IMR-90 (cell line): ENCODE results near the gene SLC2A14. TPM values are rescaled to one million over a fixed set of nuclear protein-coding genes. Genes with fewer than 3 reads are reported as not detected.
"Not testable (repeated sequence)": the region's sequence is repeated elsewhere in the genome, so short reads cannot be mapped to it uniquely, and the experiment has no call there.

ENCODE experiments used
- ATAC-seq: fragments of 200-7000 bp; cut with Tn5 transposase; 2 replicates; pipeline ENCODE4 v1.9.1; 2020; ENCODE audit warnings: low read depth, mild to moderate bottlenecking, moderate library complexity
- BruUV-seq: library from RNA; stranded (reverse); fragments of 400-500 nt; replicated peaks from 2 replicates; lab custom pipeline; 2021; lab: Mats Ljungman, UMichigan
- CTCF ChIA-PET: fragments of 300-600 bp; formaldehyde crosslinking; extraction: SDS; loops from one replicate; lab custom pipeline; 2021; ENCODE audit warnings: antibody characterized with exemption; lab: Yijun Ruan, JAX
- POLR2A ChIA-PET: fragments of 300-600 bp; sonication (Branson Sonifier 250); formaldehyde crosslinking; loops from one replicate; lab custom pipeline; 2022; ENCODE audit warnings: antibody characterized with exemption; ENCODE audit not compliant: unreplicated experiment; lab: Charles Lee
- DNase-seq: peaks from one replicate; pipeline ENCODE4 v3.0.0; 2013
- H2AFZ ChIP-seq: replicated peaks from 2 replicates; pipeline ENCODE3; 2013; ENCODE audit warnings: low read length, mild to moderate bottlenecking; ENCODE audit not compliant: poor library complexity
- H2AK5ac ChIP-seq: 2 replicates; pipeline ENCODE4 v1.6.1; 2013; ENCODE audit warnings: low read depth, low read length, inconsistent platforms
- H2AK9ac ChIP-seq: replicated peaks from 2 replicates; pipeline ENCODE3; 2013; ENCODE audit warnings: mild to moderate bottlenecking, low read depth, low read length, moderate library complexity; ENCODE audit not compliant: poor library complexity
- H2BK120ac ChIP-seq: 2 replicates; pipeline ENCODE4 v1.6.1; 2013; ENCODE audit warnings: low read depth, low read length, inconsistent platforms
- H2BK15ac ChIP-seq: 3 replicates; pipeline ENCODE4 v1.6.1; 2013; ENCODE audit warnings: low read depth, low read length, inconsistent platforms
- H2BK20ac ChIP-seq: 2 replicates; pipeline ENCODE4 v1.6.1; 2013; ENCODE audit warnings: low read depth, mild to moderate bottlenecking, inconsistent platforms, low read length, moderate library complexity
- H2BK5ac ChIP-seq: 2 replicates; pipeline ENCODE4 v1.6.1; 2013; ENCODE audit warnings: mild to moderate bottlenecking, low read depth, low read length, inconsistent platforms; ENCODE audit not compliant: poor library complexity, severe bottlenecking
- H3K14ac ChIP-seq: replicated peaks from 2 replicates; pipeline ENCODE4 v1.6.1; 2013; ENCODE audit warnings: low read depth, low read length, inconsistent platforms
- H3K18ac ChIP-seq: 2 replicates; pipeline ENCODE4 v1.6.1; 2013; ENCODE audit warnings: low read depth, low read length, control low read depth
- H3K23ac ChIP-seq: 2 replicates; pipeline ENCODE4 v1.6.1; 2013; ENCODE audit warnings: low read depth, low read length, inconsistent platforms
- H3K27ac ChIP-seq: 2 replicates; pipeline ENCODE4 v1.5.1; 2013; ENCODE audit warnings: mild to moderate bottlenecking, control low read depth, low read length; ENCODE audit not compliant: insufficient read depth
- H3K27me3 ChIP-seq: 2 replicates; pipeline ENCODE4 v1.6.1; 2013; ENCODE audit warnings: low read length; ENCODE audit not compliant: control insufficient read depth, insufficient read depth
- H3K36me3 ChIP-seq: 2 replicates; pipeline ENCODE4 v1.6.1; 2013; ENCODE audit warnings: low read length, mixed read lengths; ENCODE audit not compliant: control insufficient read depth, insufficient read depth
- H3K4ac ChIP-seq: 2 replicates; pipeline ENCODE4 v1.6.1; 2013; ENCODE audit warnings: low read depth, low read length, inconsistent platforms
- H3K4me1 ChIP-seq: 2 replicates; pipeline ENCODE4 v1.6.1; 2013; ENCODE audit warnings: low read length, mixed read lengths; ENCODE audit not compliant: control insufficient read depth, insufficient read depth
- H3K4me2 ChIP-seq: 2 replicates; pipeline ENCODE4 v1.6.1; 2013; ENCODE audit warnings: low read depth, mild to moderate bottlenecking, control low read depth, low read length, moderate library complexity
- H3K4me3 ChIP-seq: 2 replicates; pipeline ENCODE4 v1.5.1; 2013; ENCODE audit warnings: low read depth, mild to moderate bottlenecking, control low read depth, low read length, moderate library complexity; ENCODE audit not compliant: insufficient read depth
- H3K56ac ChIP-seq: 2 replicates; pipeline ENCODE4 v1.6.1; 2013; ENCODE audit warnings: low read length, inconsistent platforms; ENCODE audit not compliant: insufficient read depth; ENCODE audit errors: extremely low read depth
- H3K79me1 ChIP-seq, 2 experiments: 2 replicates each; pipeline ENCODE4 v1.6.1; 2013; ENCODE audit warnings: low read length in 2 of 2, inconsistent platforms in 1 of 2, low read depth in 1 of 2
- H3K9ac ChIP-seq: 2 replicates; pipeline ENCODE4 v1.6.1; 2013; ENCODE audit warnings: low read depth, low read length, control low read depth
- H3K9me1 ChIP-seq: 2 replicates; pipeline ENCODE4 v1.6.1; 2013; ENCODE audit warnings: low read length, inconsistent platforms; ENCODE audit not compliant: insufficient read depth
- H3K9me3 ChIP-seq: 2 replicates; pipeline ENCODE4 v1.6.1; 2013; ENCODE audit warnings: low read length; ENCODE audit not compliant: control insufficient read depth, insufficient read depth
- H4K20me1 ChIP-seq: 2 replicates; pipeline ENCODE4 v1.6.1; 2013; ENCODE audit warnings: low read length, inconsistent platforms; ENCODE audit not compliant: insufficient read depth
- H4K5ac ChIP-seq: 2 replicates; pipeline ENCODE4 v1.6.1; 2013; ENCODE audit warnings: mild to moderate bottlenecking, low read depth, low read length, control low read depth
- H4K8ac ChIP-seq, 2 experiments: 2 replicates each; pipeline ENCODE4 v1.6.1; 2013; ENCODE audit warnings: low read depth in 2 of 2, low read length in 2 of 2, control low read depth in 1 of 2, inconsistent platforms in 1 of 2
- H4K91ac ChIP-seq: 2 replicates; pipeline ENCODE4 v1.6.1; 2013; ENCODE audit warnings: low read depth, low read length, inconsistent platforms; ENCODE audit not compliant: insufficient read depth
- WGBS, 2 experiments: methylation state at CpG; one replicate each; pipeline versions ENCODE4 v1.1.5 to v1.1.7; 2013; ENCODE audit warnings: missing lambda C conversion rate in 2 of 2; ENCODE audit not compliant: insufficient read length in 1 of 2; ENCODE audit errors: extremely low coverage in 2 of 2; 5-methylcytosine and 5-hydroxymethylcytosine counted together
- dilution Hi-C: fragments of 300-500 bp; cut with HindIII; formaldehyde crosslinking; loops from one replicate; pipeline ENCODE4 v1.14.3; 2018; ENCODE audit warnings: low sequenced_read_pairs; ENCODE audit not compliant: unreplicated experiment
- in situ Hi-C: fragments of 300-500 bp; cut with MboI; formaldehyde crosslinking; loops from 3 replicates; pipeline ENCODE4 v1.14.3; 2019; ENCODE audit warnings: low sequenced_read_pairs, inconsistent platforms, mixed read lengths
- intact Hi-C: fragments of 100-400 bp; cut with micrococcal nuclease; formaldehyde crosslinking; loops from 2 replicates; pipeline ENCODE4 v1.10.0; 2022
- polyA plus RNA-seq, 3 experiments: library from polyadenylated mRNA; depleted of rRNA; stranded (reverse); fragments of >200 nt; gene quantifications; 2 replicates each; pipeline ENCODE4 v1.2.3, GENCODE V29; 2012; ENCODE audit warnings: low replicate concordance in 1 of 3
- total RNA-seq: library from RNA; depleted of rRNA; stranded (reverse); fragments of >200 nt; gene quantifications from 2 replicates; pipeline ENCODE4 v1.2.3, GENCODE V29; 2012

SLC2A14 gene
- total and polyA plus RNA-seq, 2 of the 4 experiments (the other 2 are of a cell fraction) = 0.05 TPM; not detected in 1

GRCh38 chr12:7843149-7843548 lies 29.6 kb downstream of the SLC2A14 start:
- H3K4me2 ChIP-seq, POLR2A ChIA-PET, H3K9me1 ChIP-seq, H3K18ac ChIP-seq, H3K4me1 ChIP-seq, in situ Hi-C loops, H2BK120ac ChIP-seq, H2BK5ac ChIP-seq, H3K14ac ChIP-seq, H4K8ac ChIP-seq, H4K5ac ChIP-seq, H4K91ac ChIP-seq, H3K9me3 ChIP-seq, H2AK5ac ChIP-seq, H2BK20ac ChIP-seq, H2BK15ac ChIP-seq, H2AFZ ChIP-seq, H4K20me1 ChIP-seq, H3K23ac ChIP-seq, DNase-seq, H3K56ac ChIP-seq, BruUV-seq, dilution Hi-C loops, H3K4me3 ChIP-seq, H3K4ac ChIP-seq, CTCF ChIA-PET, H3K27ac ChIP-seq, H3K27me3 ChIP-seq, H3K9ac ChIP-seq, intact Hi-C loops, H2AK9ac ChIP-seq, H3K79me1 ChIP-seq, H3K36me3 ChIP-seq: not testable (repeated sequence)
- no CpG with 5 or more reads among the region's 8 CpGs for WGBS, 2 experiments
- ATAC-seq = peak; percentile 36

- H3K14ac ChIP-seq, H3K27me3 ChIP-seq, H2BK5ac ChIP-seq, H2AFZ ChIP-seq, H3K23ac ChIP-seq, H3K9me1 ChIP-seq, H4K8ac ChIP-seq, H3K27ac ChIP-seq, H4K5ac ChIP-seq, BruUV-seq, H3K4me1 ChIP-seq, H2BK20ac ChIP-seq, H3K9ac ChIP-seq, intact Hi-C loops, H3K79me1 ChIP-seq, H3K36me3 ChIP-seq, POLR2A ChIA-PET, H3K4ac ChIP-seq, H3K18ac ChIP-seq, H2AK9ac ChIP-seq, ATAC-seq, H3K4me2 ChIP-seq, H2AK5ac ChIP-seq, H3K56ac ChIP-seq, H3K9me3 ChIP-seq, H2BK15ac ChIP-seq, H4K20me1 ChIP-seq, DNase-seq, dilution Hi-C loops, H2BK120ac ChIP-seq, in situ Hi-C loops, H3K4me3 ChIP-seq, H4K91ac ChIP-seq: not testable (repeated sequence)
- WGBS, 2 experiments = no CpG with 5 or more reads among the region's 9 CpGs
- CTCF ChIA-PET = interaction anchor here (0.6 kb wide), 1 partner anchor 816 kb away, joined by 4 read pairs; no protein-coding TSS in a partner anchor
These were observed 30.3 kb downstream of the SLC2A14 start for GRCh38 chr12:7842444-7842843.
